NT2/D1 (cell line): Measurements from ENCODE around the gene HMHB1.

ENCODE experiments used
- DNase-seq: peaks from one replicate; pipeline ENCODE4 v3.0.0-alpha.2; 2011; ENCODE audit warnings: low read depth, low spot score
- H3K27me3 ChIP-seq: 2 replicates; pipeline ENCODE4 v1.6.0; 2011; ENCODE audit warnings: mild to moderate bottlenecking; ENCODE audit not compliant: insufficient read length, insufficient read depth
- H3K36me3 ChIP-seq: 2 replicates; pipeline ENCODE4 v1.6.1; 2011; ENCODE audit warnings: mild to moderate bottlenecking, low read length, mixed read lengths; ENCODE audit not compliant: insufficient read depth, insufficient read length
- H3K4me1 ChIP-seq: 2 replicates; pipeline ENCODE4 v1.5.1; 2011; ENCODE audit not compliant: insufficient read depth, insufficient read length
- H3K4me3 ChIP-seq: 2 replicates; pipeline ENCODE4 v1.5.1; 2011; ENCODE audit warnings: low read depth; ENCODE audit not compliant: insufficient read length
- H3K9ac ChIP-seq: 2 replicates; pipeline ENCODE4 v1.6.0; 2011; ENCODE audit warnings: low read depth; ENCODE audit not compliant: insufficient read length
- H3K9me3 ChIP-seq: 2 replicates; pipeline ENCODE4 v1.5.1; 2011; ENCODE audit warnings: mild to moderate bottlenecking, low read length; ENCODE audit not compliant: insufficient read depth
- SUZ12 ChIP-seq: IDR thresholded peaks from 2 replicates; pipeline ENCODE4 v1.6.1; 2011; ENCODE audit not compliant: insufficient read length, insufficient read depth; ENCODE audit errors: extremely low read depth
- YY1 ChIP-seq: IDR thresholded peaks from 2 replicates; pipeline ENCODE4 v1.6.1; 2011; ENCODE audit not compliant: insufficient read length, insufficient read depth
- ZNF274 ChIP-seq: IDR thresholded peaks from 2 replicates; pipeline ENCODE4 v1.6.1; 2011; ENCODE audit warnings: mild to moderate bottlenecking, low read depth, low read length

HMHB1 gene

DNA sequence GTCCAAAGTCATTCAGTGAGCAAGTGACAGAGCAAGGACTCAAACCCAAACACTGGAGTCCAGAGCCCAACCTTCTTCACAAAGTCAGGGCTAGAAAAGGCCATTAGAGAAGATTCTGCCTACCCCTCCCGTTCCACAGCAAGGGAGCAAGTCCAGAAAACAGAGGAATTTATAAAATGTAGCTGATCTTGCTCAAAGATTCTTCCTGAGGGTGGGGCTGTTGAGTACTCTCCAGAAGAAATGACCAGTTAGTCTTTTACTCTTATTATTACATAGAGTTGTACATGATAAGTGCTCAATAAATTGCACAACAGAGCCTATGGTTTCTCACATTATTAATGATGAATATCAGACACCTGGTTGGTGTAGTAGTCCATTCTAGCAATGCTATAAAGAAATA, 39.3 kb upstream of the HMHB1 start:
- H3K9ac ChIP-seq: no peak overlapping the region
- H3K36me3 ChIP-seq: no peaks in the 10 kb centered on the region
- H3K4me3 ChIP-seq: no peak overlapping the region
- H3K9me3 ChIP-seq: no peaks in the 10 kb centered on the region
- DNase-seq: no peak
- no peaks in the 10 kb centered on the region for H3K27me3 ChIP-seq
- no peaks in the 10 kb centered on the region for H3K4me1 ChIP-seq
- TF ChIP-seq SUZ12 (no peak), ZNF274 (no peak), YY1 (no peak)

DNA sequence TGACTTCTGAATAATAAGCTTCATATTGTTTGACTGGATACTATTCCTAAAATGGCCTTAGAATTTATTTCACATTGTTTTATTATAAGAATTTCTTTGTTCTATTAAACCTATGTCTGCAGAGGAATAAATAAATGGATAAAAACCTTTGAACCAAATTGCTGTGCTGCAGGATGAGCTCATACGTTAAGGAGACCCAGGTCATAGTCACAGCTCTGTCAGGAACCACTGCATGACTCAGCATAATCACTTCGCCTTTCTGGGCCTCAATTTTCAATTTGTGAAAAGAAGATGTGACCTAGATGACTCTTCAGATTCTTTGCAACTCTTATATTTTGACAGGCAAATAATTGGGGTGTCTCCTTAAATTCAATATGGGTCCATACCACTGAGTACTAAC, 36.7 kb upstream of the HMHB1 start:
- no peak for DNase-seq
- H3K27me3 ChIP-seq: no peaks in the 10 kb centered on the region
- no peak for TF ChIP-seq SUZ12
- TF ChIP-seq YY1: no peak
- no peak for TF ChIP-seq ZNF274

DNA sequence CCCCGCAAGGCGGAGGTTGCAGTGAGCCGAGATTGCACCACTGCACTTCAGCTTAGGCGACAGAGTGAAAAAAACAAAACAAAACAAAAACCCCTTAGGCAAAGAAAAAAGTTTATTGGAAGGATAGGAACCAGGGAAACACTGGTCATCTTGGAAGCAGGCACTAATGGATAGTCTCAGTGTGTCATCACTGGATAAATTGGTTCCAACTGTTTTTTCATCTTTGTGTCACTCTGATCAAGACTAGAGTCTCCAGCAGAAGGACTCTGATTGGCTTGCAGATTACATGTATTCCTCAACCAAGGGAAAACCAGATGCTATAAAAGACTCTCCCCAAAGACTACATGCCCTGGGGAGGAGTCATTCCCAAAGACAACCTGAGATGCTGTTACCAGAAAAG, 35.0 kb upstream of the HMHB1 start:
- Histone ChIP-seq H3K4me1 (no peaks in the 10 kb centered on the region), H3K36me3 (no peaks in the 10 kb centered on the region), H3K27me3 (no peaks in the 10 kb centered on the region), H3K4me3 (no peak overlapping the region), H3K9me3 (no peaks in the 10 kb centered on the region), H3K9ac (no peak overlapping the region)
- DNase-seq: no peak
- no peak for TF ChIP-seq ZNF274

More for the DNA sequence above, 36.7 kb upstream of the HMHB1 start:
- Histone ChIP-seq H3K9me3 (no peaks in the 10 kb centered on the region), H3K4me3 (no peak overlapping the region), H3K36me3 (no peaks in the 10 kb centered on the region), H3K4me1 (no peaks in the 10 kb centered on the region), H3K9ac (no peak overlapping the region)

DNA sequence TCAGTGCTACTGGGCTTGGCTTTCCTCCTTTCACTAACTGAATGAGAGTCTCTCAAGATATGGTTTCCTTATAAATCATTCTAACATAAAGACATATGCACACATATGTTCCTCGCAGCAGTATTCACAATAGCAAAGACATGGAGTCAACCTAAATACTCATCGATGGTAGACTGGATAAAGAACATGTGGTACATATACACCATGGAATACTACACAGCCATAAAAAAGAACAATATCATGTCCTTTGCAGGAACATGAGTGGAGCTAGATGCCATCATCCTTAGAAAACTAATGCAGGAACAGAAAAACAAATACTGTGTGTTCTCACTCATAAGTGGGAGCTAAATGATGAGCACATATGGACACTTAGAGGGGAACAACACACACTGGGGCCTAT, 32.5 kb upstream of the HMHB1 start:
- Histone ChIP-seq H3K9ac (no peak overlapping the region), H3K36me3 (no peaks in the 10 kb centered on the region), H3K9me3 (no peaks in the 10 kb centered on the region), H3K27me3 (no peaks in the 10 kb centered on the region), H3K4me3 (no peak overlapping the region), H3K4me1 (no peaks in the 10 kb centered on the region)
- DNase-seq: no peak
- TF ChIP-seq YY1 (no peak), ZNF274 (no peak), SUZ12 (no peak)

DNA sequence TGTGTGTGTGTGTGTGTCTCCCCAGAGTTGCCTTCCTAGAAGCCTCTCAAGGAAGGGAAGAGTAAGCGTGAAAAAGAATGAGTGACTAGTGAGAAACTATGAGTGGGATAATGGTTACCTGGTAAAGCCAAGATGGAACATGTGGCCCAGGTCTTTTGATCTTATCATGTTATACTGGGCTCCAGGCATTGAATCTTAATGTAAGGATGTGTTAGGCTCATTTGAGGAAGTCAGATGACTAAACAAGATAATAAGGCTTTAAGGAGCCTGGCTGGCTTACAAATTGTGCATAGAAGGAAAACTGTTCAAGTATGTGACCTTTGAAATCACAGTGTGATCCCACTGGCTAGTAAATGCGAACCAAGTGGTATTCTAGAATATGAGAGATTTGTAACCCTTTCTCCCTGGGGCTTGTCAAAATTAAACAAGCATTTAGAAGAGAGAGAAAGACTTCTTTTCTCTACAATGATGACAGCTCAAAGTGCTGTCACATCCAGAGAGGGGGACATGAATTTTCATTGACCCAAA, 29.9 kb upstream of the HMHB1 start:
- no peak for TF ChIP-seq SUZ12
- no peak for TF ChIP-seq YY1
- TF ChIP-seq ZNF274: no peak
- Histone ChIP-seq H3K9ac (no peak overlapping the region), H3K36me3 (no peaks in the 10 kb centered on the region), H3K27me3 (no peaks in the 10 kb centered on the region), H3K9me3 (no peaks in the 10 kb centered on the region), H3K4me1 (no peaks in the 10 kb centered on the region), H3K4me3 (no peak overlapping the region)
- DNase-seq: no peak

DNA sequence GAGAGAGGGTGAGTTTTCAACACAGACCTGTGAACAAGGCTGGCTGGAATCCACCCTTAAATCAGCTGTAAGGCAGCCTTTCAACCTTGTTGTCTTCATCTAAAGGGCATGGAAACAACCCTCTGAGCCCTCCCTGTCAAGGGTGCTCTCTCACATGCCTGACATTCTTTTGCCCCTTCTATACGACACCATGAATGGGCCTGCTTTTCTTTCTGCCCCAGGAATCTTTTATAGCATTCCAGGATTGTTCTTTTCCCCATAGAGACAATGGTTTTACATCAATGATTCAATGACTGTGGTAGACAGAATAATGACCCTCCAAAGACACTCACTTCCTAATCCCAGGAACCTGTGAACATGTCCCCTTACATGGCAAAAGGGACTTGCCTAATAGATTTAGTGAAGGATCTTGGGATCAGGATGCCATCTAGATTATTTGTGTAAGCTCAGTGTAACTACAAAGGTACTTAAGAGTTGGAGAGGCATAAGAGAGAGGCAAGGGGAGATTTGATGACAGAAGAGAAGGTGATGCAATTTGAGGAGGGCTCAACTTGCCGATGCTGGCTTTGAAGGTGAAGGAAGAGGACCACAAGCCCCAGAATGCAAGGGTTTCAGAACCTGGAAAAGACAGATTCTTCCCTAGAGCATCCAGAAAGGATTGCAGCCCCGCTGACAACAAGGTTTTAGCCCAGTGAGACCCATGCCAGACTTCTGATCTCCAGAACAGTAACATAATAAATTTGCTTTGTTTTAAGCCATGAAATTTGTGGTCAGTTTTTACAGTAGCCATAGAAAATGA, 29.2 kb upstream of the HMHB1 start:
- peak; percentile 55 for DNase-seq
- TF ChIP-seq ZNF274 (no peak), YY1 (no peak), SUZ12 (no peak)
- no peaks in the 10 kb centered on the region for H3K27me3 ChIP-seq

DNA sequence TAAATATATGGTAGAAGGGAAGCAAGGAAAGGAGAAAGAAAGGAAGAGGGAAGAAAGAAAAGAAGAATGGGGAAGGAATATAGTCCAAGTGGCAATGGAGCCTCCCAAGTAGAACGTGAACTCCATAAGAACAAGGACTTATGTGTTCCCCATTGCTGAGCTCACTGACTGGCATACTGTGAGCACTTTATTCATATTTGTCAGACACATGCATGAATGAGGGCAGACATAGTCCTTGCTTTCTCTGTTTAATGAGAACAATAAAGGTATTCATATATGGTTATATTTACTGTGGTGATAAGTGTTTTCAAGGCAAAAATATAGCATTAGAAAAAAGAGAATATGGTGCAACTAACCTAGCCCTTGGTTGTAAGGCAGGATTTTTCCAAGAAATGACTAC, 23.6 kb upstream of the HMHB1 start:
- Histone ChIP-seq H3K27me3 (no peaks in the 10 kb centered on the region), H3K4me3 (no peak overlapping the region), H3K9me3 (no peaks in the 10 kb centered on the region), H3K9ac (no peak overlapping the region), H3K36me3 (no peaks in the 10 kb centered on the region), H3K4me1 (no peaks in the 10 kb centered on the region)
- DNase-seq: no peak
- TF ChIP-seq SUZ12 (no peak), YY1 (no peak), ZNF274 (no peak)

More for the DNA sequence above, 29.2 kb upstream of the HMHB1 start:
- Histone ChIP-seq H3K9ac (no peak overlapping the region), H3K4me1 (no peaks in the 10 kb centered on the region), H3K4me3 (no peak overlapping the region), H3K36me3 (no peaks in the 10 kb centered on the region), H3K9me3 (no peaks in the 10 kb centered on the region)
